Sigmoid colon (tissue), 7 donors: ENCODE results near the gene PERCC1. TPM values are rescaled to one million over a fixed set of nuclear protein-coding genes. Genes with fewer than 3 reads are reported as not detected.

Source experiments
- DNase-seq: peaks from one replicate; pipeline ENCODE4 v3.0.0-alpha.2; 2019
- H3K27ac ChIP-seq, 4 donors: fragments of 200-600 bp; sonication (generic); one replicate each; pipeline ENCODE4 v1.5.1; 2016 to 2019; ENCODE audit warnings: mild to moderate bottlenecking in 1 of 4
- H3K27me3 ChIP-seq, 3 donors: fragments of 200-600 bp; sonication (generic); one replicate each; pipeline ENCODE4 v1.5.1; 2019; ENCODE audit warnings: mild to moderate bottlenecking in 1 of 3
- H3K36me3 ChIP-seq, 4 donors: fragments of 200-600 bp; sonication (generic); one replicate each; pipeline ENCODE4 v1.5.1; 2016 to 2019
- H3K4me1 ChIP-seq, 4 donors: fragments of 200-600 bp; sonication (generic); one replicate each; pipeline ENCODE4 v1.5.1; 2017 to 2019
- H3K4me3 ChIP-seq, 4 donors: fragments of 200-600 bp; sonication (generic); one replicate each; pipeline ENCODE4 v1.5.1; 2017 to 2019; ENCODE audit warnings: mild to moderate bottlenecking in 2 of 4, moderate library complexity in 1 of 4
- H3K9me3 ChIP-seq, 4 donors: fragments of 200-600 bp in 3 of 4; sonication (generic) in 3 of 4; one replicate each; pipeline versions ENCODE4 v1.5.1 to v1.6.1; 2013 to 2019
- EP300 ChIP-seq, 4 donors: sonication (generic); formaldehyde crosslinking; IDR thresholded peaks; one replicate each; pipeline ENCODE4 v1.6.1; 2017; ENCODE audit warnings: antibody characterized with exemption in 4 of 4
- POLR2A ChIP-seq, 2 donors: fragments of 450-650 bp; IDR thresholded peaks; one replicate each; pipeline ENCODE4 v1.6.1; 2016; ENCODE audit warnings: antibody characterized with exemption in 2 of 2, mild to moderate bottlenecking in 2 of 2, moderate library complexity in 2 of 2
- POLR2AphosphoS5 ChIP-seq, 4 donors: sonication (generic); formaldehyde crosslinking; IDR thresholded peaks; one replicate each; pipeline ENCODE4 v1.6.1; 2017; ENCODE audit warnings: antibody characterized with exemption in 4 of 4
- WGBS, 2 donors: extraction: QIAGEN DNeasy Blood & Tissue Kit; methylation state at CpG; one replicate each; pipeline ENCODE4 v1.1.7; 2013; 5-methylcytosine and 5-hydroxymethylcytosine counted together
- intact Hi-C: fragments of 100-400 bp; cut with DNase I; formaldehyde crosslinking; loops from one replicate; pipeline ENCODE4 v1.15.1; 2023
- polyA plus RNA-seq, 3 donors: library from polyadenylated mRNA; stranded (reverse); fragments of 200-250 nt; gene quantifications; one replicate each; pipeline ENCODE4 v1.2.3, GENCODE V29; 2013
- total RNA-seq, 4 donors: library from RNA; depleted of rRNA; stranded (reverse); fragments of >200 nt; gene quantifications; one replicate each; pipeline ENCODE4 v1.1.0, GENCODE V29; 2016
- TF ChIP-seq, protein P1 (sequence below), 4 experiments: fragments of 450-650 bp in 3 of 4; fragments of 200-600 bp in 1 of 4; IDR thresholded peaks; one replicate each; pipeline ENCODE4 v1.5.1; 2016 to 2019; ENCODE audit warnings: antibody characterized with exemption in 4 of 4, mild to moderate bottlenecking in 3 of 4, moderate library complexity in 2 of 4
- donor health status: healthy with polysubstance abuse.
- donor health status: Bipolar disorder and iron deficiency.
- donor health status: healthy.

Gene PERCC1
- total and polyA plus RNA-seq, 7 donors, result 0.07 TPM; not detected in 6

DNA sequence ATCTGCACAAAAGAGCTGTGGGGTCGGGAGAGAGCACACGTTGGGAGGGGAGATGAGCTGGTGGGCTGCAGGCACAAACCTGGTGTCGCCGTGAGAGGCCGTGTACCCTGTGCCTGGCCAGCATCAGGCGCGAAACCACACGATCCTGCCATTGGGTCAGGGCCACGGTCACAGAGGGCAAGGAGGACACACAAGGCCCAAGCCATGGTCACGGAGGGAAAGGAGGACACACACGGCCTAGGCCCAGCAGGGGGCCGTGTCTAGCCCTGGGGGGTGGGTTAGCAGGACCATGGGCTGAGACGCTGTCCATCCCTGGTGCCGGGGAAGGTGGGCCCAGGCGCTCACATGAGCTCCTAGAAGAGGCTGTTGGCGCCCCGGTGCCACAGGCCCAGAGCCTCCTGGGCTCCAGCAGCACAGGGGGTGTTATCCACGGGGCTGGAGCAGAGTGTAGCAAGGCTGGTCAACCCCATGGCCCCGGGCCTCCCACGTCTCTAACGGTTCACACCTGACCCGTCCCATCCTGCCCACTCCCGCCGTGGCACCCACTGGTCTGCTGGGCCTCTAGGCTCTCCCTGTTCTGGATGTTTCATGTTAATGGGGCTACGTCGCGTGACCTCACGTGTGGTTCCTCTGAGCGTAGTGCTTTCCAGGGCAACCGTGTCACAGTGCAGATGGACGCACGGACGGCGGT lies 21.0 kb downstream of the PERCC1 start:
- no peaks in the 10 kb centered on the region for H3K4me1 ChIP-seq
- H3K9me3 ChIP-seq, result no peaks in the 10 kb centered on the region
- no peaks in the 10 kb centered on the region for H3K27me3 ChIP-seq
- intact Hi-C loops, result no loop called here
- H3K36me3 ChIP-seq, result peaks cover 24 to 100% (median 66%) of the 10 kb centered on the region in 4 donors
- H3K4me3 ChIP-seq, result no peak overlapping the region
- H3K27ac ChIP-seq, result no peak overlapping the region
- TF ChIP-seq, protein P1, sequence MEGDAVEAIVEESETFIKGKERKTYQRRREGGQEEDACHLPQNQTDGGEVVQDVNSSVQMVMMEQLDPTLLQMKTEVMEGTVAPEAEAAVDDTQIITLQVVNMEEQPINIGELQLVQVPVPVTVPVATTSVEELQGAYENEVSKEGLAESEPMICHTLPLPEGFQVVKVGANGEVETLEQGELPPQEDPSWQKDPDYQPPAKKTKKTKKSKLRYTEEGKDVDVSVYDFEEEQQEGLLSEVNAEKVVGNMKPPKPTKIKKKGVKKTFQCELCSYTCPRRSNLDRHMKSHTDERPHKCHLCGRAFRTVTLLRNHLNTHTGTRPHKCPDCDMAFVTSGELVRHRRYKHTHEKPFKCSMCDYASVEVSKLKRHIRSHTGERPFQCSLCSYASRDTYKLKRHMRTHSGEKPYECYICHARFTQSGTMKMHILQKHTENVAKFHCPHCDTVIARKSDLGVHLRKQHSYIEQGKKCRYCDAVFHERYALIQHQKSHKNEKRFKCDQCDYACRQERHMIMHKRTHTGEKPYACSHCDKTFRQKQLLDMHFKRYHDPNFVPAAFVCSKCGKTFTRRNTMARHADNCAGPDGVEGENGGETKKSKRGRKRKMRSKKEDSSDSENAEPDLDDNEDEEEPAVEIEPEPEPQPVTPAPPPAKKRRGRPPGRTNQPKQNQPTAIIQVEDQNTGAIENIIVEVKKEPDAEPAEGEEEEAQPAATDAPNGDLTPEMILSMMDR (IDR thresholded peaks at IDR 0.05), result no peak
- TF ChIP-seq POLR2A (IDR thresholded peaks at IDR 0.05), result no peak
- TF ChIP-seq EP300 (IDR thresholded peaks at IDR 0.05), result no peak
- TF ChIP-seq POLR2AphosphoS5 (IDR thresholded peaks at IDR 0.05), result no peak
- no peak for DNase-seq
- 96 to 97% methylated on average over 34 of the region's 34 CpGs for WGBS, 2 donors

DNA sequence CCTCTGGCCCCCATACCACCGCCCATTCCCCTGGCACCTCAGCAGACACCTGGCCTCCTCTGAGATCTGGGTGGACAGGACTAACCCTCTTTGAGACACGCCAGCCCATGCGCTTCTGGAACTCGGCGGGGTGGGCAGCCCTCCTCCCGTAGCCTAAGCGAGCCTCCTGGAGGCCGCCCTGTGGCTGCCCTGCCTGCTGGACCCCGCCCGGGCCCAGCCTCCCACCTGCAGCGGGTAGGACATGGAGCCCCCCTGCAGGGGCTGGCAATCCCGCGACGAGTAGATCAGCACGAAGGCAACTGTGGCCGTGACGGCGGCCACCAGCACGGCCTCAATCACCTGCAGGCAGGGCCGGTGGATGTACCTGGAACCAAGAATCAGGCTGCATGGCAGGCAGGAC lies 21.7 kb downstream of the PERCC1 start:
- Histone ChIP-seq H3K9me3 (no peaks in the 10 kb centered on the region), H3K27me3 (no peaks in the 10 kb centered on the region), H3K27ac (no peak overlapping the region), H3K4me1 (no peaks in the 10 kb centered on the region), H3K4me3 (no peak overlapping the region), H3K36me3 (peaks cover 24 to 100% (median 61%) of the 10 kb centered on the region in 4 donors)
- TF ChIP-seq EP300 (IDR thresholded peaks at IDR 0.05), result no peak
- TF ChIP-seq POLR2A (IDR thresholded peaks at IDR 0.05), result no peak
- TF ChIP-seq, protein P1 (IDR thresholded peaks at IDR 0.05), result no peak
- TF ChIP-seq POLR2AphosphoS5 (IDR thresholded peaks at IDR 0.05), result no peak
- intact Hi-C loops, result no loop called here
- DNase-seq, result no peak
- 96% methylated on average over 20 of the region's 20 CpGs for WGBS, 2 donors

DNA sequence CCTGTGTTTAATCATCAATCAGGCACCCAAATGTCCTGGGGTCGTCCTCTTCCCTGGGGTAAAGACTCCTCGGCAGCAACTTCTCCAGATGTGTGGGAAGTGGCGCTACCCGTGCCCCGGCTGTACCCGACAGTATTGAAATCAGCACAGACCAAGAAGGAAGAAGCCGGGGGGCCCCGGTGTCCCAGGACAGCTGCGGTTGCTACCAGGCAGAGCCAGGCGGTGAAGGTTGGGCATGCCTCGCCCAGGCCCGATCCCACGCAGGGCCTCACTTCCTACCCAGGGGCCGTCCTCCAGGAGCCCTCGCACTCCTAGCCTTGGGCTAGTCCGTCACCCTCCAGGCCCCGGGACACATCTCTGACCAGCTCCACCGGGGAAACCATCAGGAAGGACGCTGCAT lies 22.4 kb downstream of the PERCC1 start:
- 93 to 95% methylated on average over 19 of the region's 19 CpGs for WGBS, 2 donors
- DNase-seq, result no peak
- H3K27me3 ChIP-seq, result no peaks in the 10 kb centered on the region
- no peak overlapping the region for H3K27ac ChIP-seq
- intact Hi-C loops, result no loop called here
- H3K36me3 ChIP-seq, result peaks cover 24 to 100% (median 55%) of the 10 kb centered on the region in 4 donors
- no peak overlapping the region for H3K4me3 ChIP-seq
- H3K9me3 ChIP-seq, result no peaks in the 10 kb centered on the region
- no peaks in the 10 kb centered on the region for H3K4me1 ChIP-seq
- TF ChIP-seq, protein P1 (IDR thresholded peaks at IDR 0.05), result no peak
- TF ChIP-seq POLR2A (IDR thresholded peaks at IDR 0.05) (no peak), EP300 (IDR thresholded peaks at IDR 0.05) (no peak), POLR2AphosphoS5 (IDR thresholded peaks at IDR 0.05) (no peak)

DNA sequence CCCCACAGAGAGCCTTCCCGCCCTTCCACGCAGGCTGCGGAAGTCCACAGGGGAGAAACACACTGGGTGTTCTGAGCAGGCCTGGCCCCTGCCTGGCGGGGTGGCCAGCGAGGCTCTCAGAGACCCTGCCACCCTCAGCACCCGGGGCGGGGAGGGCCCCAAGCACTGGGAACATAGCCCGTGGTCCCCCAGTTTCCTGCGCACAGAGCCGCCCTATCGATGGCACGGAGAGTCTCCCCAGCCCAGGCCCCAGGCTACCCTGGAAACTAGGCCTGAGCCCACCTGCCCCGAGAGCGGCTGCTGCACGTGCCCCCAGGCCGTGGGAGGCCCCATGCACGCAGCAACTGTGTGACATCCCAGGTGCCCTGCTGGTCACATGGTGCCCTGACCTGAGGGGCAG lies 23.7 kb downstream of the PERCC1 start:
- DNase-seq, result no peak
- no peak overlapping the region for H3K27ac ChIP-seq
- H3K4me1 ChIP-seq, result no peaks in the 10 kb centered on the region
- peaks cover 24 to 95% (median 50%) of the 10 kb centered on the region in 4 donors for H3K36me3 ChIP-seq
- TF ChIP-seq EP300 (IDR thresholded peaks at IDR 0.05) (no peak), POLR2AphosphoS5 (IDR thresholded peaks at IDR 0.05) (no peak), POLR2A (IDR thresholded peaks at IDR 0.05) (no peak)
- TF ChIP-seq, protein P1 (IDR thresholded peaks at IDR 0.05), result no peak
- intact Hi-C loops, result no loop called here
- 92 to 95% methylated on average over 17 of the region's 17 CpGs for WGBS, 2 donors
- no peak overlapping the region for H3K4me3 ChIP-seq
- H3K27me3 ChIP-seq, result no peaks in the 10 kb centered on the region
- no peaks in the 10 kb centered on the region for H3K9me3 ChIP-seq
